Fibroblast of gingiva (primary cell): ENCODE data around the gene ZNF14.
"Not testable (repeated sequence)": the region's sequence is repeated elsewhere in the genome, so short reads cannot be mapped to it uniquely, and the experiment has no call there.

Experiments used
- DNase-seq: peaks from one replicate; pipeline ENCODE4 v3.0.0-alpha.2; 2011; ENCODE audit warnings: low read depth

ZNF14 gene

DNA sequence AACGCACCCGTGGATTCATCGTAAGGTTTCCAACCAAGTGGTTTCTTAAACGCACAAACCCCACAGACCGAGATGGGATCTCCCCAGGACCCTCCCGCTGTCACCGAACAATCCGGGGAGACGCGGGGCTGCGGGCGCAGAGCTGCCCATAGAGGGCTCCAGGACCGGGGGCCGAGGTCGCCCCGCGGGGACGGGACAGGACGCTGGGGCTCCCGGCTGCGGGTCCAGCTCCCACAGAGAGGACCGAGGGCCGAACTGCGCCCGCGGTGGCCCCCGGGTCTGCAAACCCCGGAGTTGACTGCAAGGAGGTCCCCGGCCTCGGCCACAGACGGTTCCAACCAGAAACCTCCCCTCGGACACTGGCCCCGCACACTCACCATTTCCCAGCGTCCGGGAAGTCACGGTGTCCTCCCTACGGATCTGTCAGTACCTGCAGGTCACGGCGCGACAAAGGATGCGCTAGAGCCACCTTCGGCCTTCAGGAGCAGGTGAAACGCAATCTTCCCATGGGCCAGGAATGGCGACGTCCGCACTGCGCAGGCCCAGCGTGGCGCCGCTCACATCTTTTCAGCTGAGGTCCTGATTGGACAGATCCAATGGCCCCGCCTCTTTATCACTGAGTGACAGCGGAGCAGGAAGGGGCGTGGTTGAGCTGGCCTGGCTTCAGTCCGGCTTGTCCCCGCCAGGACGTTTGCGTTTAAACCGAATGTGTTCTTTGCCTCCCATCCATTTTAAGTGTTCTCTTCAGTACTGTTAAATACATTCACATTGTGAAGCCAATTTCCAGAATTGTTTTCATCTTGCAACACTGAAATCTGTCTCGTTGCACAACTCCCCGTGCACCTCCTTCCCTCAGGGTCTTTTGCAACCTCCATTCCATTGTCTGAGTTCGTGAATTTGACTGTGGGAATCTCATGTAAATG, at the start of gene ZNF14:
Gene ZNF14 (minus strand): TSS at position 534 of the 923 bp plus-strand sequence. CDS start 154 bp downstream, at position 380.
- peak; percentile 89 for DNase-seq

DNA sequence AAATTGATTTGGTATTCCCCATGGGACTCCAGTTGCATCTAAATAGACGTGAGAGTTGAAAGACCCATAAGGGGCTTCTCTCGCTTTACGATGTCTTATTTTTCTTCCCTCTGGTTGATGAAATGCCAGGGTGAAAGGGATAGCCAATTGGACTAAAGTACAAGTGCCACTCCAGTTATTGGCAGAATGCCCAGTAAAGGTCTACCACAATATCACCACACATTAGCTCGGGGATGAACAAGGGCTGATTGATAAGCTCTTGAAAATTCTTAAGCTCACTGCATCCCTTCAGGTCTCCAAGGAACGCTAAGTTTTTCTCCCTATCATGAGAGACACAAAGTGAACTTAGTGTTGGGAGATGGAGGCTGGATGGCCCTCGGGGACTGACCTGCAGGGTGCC, 48.9 kb upstream of the ZNF14 start:
- DNase-seq = not testable (repeated sequence)

DNA sequence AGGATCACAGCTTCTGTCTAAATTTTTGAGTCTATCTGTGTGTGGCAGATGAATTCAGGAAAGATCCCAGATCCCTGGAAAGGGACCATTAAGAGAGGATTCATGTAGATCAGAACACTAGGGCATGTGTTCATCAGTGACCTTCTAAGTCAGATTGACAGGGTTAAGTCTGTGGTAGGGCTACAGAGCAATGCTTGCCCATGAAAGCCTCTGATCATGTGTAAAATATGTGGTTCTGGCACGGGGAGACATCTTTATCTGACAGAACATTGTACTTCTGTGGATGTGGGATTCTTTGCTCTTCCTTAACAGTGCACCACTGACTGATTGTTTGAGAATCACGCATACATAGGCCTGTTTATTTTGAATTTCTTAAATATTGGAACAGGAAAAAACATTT, 45.8 kb upstream of the ZNF14 start:
- no peak for DNase-seq

DNA sequence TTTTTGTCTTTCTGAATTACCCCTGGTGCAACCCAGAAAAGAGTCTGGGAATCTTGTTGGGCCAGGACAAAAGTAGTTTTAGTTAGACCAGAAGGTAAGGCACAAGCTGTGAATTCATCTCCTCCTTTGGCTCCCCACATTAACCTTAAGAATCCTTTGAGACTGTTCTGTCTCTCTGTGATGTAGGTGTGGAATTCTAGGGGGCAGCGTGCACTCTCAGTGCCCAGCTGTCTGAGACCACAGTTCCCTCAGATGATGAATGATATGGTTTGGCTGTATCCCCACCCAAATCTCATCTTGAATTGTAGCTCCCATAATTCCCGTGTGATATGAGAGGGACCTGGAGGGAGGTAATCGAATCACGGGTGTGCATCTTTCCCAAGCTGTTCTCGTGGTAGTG, 44.8 kb upstream of the ZNF14 start:
- DNase-seq = no peak

DNA sequence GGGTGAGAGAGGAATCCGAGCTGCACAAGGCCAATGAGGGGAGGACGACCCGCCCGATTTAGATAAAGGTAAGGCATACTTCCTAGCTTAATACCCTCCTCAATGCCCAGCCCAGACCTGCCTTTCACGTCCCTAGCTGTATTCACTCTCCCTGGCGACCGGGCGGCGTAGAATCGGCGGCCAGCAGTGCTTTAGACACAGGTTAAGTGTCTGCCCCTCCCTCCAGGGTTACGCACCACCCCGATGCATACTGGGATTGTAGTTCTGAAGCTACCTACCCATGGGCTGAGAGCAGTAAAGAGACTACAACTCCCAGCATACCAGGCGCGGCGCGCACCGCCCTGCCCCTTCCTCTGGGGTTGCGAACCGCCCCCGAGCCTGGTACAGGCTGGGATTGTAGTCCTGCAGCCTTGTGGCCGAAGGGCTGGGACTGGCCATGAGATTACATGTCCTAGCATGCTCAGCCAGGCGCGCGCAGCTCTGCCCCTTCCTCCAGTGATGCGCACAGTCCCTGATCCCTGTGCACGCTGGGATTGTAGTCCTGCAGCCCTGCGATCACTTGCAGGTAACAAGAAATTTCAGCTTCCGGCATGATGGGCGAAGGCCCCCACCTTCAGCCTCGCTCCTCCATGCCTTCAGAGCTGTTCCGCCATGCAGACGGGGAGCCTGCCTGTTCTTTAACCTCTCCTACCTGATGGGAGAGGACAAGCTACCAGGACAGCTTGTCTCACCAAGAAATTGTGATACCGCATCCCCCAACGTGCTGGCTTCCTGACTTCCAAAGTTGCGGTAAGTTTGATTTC, 43.5 kb upstream of the ZNF14 start:
- peak; percentile 99 for DNase-seq

DNA sequence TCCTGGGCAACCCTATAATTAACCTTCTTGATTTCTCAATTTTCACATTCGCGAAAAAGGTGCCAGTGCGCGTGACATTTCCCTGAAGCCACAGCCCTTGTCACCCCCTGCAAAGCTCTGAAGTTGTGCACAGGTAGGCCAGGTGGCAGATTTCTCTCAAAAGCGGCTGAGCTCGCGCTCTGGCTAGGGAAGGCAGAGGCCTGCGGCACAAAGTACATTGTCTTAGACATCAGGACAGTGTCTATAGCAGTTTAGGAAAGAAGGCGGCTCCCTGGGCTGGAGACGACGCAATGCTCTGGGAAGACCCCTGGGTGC, 42.9 kb upstream of the ZNF14 start:
- no peak for DNase-seq

DNA sequence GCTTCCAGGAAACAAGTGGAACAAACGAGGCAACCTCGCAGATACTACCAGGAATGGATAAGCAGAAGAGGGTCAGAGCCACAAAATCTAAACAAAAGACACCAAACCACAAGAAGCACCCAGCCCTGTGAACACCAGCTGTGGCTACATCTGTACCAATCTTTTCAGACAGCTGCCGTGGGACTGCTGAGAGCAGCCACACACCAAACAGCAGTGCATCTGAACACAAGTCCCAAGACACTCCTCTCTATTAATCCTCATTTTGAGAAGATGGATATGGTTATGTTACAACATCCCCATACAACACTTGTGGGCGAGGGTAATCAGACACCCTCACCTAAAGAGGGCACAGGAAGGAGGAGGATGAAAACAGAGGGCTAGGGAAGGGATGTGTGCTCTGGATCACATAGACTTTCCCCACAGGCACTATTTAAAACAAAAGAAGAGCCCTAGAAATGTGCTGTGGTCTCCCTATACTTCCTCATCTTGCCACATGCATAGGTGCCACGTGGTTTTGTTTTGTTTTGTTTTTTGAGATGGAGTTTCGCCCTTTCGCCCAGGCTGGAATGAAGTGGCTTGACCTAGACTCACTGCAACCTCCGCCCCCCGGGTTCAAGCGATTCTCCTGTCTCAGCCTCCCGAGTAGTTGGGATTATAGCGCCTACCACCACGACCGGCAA, 41.6 kb upstream of the ZNF14 start:
- DNase-seq = no peak

DNA sequence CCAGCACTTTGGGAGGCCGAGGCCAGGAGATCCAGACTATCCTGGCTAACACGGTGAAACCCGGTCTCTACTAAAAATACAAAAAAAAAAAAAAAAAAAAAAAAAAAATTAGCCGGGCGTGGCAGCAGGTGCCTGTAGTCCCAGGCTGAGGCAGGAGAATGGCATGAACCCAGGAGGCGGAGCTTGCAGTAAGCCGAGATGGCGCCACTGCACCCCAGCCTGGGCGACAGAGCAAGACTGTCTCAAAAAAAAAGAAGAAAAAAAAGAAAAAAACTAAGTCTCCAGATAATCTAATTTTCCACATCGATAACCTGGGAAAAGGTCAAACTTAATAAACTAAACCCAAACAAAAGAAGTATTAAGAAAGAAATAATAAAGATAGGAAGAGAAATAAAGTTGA, 39.1 kb upstream of the ZNF14 start:
- DNase-seq = not testable (repeated sequence)

DNA sequence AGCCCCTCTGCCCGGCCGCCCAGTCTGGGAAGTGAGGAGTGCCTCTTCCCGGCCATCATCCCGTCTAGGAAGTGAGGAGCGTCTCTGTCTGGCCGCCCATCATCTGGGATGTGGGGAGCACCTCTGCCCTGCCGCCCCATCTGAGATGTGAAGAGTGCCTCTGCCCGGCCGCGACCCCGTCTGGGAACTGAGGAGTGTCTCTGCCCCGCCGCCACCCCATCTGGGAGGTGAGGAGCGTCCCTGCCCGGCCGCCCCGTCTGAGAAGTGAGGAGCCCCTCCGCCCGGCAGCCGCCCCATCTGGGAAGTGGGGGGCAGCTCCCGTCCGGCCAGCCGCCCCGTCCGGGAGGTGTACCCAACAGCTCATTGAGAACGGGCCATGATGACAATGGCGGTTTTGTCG, 37.1 kb upstream of the ZNF14 start:
- not testable (repeated sequence) for DNase-seq

DNA sequence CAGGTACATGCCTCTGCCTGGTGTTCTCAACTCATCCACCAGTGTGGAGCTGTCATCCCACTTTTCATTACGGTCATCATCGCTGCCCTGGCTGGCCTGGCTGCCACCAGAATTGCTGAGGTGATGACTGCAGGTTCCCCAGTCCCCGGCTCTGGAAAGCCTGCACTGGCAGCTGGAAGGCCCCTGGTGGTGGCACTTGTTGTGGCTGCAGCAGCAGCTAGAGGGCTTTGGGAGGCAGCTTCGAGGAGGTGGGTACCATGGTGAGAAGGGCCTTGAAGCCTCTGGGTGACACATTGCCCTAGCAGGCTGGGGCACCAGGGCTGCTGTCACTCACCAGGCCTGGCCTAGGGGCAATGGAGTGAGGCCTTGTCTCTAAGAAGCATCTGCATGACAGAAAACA, 25.3 kb upstream of the ZNF14 start:
- no peak for DNase-seq

DNA sequence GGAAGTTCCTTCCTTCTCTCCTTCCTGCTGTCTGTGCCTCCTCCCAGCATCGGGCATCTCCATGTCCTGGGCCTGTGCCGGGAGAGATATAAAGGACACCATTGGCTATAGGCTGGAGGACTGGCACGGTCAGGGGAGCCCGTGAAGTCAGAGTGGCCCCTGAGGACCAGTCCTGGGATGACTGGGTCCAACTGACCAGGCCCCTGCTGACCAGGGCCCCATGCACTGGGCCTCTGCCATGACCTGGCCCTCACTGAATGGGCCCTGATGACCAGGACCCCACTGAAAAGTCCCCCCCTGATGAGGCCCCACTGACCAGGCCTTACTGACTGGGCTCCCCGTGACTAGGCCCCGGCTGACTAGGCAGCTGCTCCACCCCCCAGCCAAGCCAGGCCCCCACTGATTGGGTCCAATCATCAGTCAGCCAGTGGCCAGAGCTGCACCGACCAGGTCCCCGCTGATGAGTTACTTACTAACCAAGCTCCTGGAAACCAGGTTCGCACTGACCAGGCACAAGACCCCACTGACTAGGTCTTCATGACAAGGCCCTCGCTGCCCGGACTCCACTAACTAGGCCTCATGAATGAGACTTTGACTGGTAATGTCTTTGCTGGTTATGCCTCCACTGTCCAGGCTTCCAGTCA, 20.0 kb upstream of the ZNF14 start:
- DNase-seq = no peak

DNA sequence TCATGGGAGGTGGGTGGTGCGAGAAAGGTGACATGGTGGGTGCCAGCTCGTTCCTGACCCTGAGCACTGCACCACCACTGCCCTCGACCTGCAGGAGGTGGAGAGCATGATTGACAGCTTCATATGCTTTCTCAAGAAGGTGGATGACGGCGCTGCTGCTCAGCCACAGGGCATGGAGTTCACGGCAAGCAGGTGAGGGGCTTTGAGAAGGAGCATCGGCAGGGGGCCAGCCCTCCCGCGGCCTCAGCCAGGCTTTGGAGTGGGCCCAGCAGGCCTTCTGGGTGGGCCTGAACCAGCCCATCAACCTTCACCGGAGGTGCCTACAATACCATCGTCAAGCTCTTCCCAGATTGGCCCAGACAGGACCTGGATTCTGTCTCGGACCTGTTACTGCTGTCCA, 18.9 kb upstream of the ZNF14 start:
- no peak for DNase-seq

DNA sequence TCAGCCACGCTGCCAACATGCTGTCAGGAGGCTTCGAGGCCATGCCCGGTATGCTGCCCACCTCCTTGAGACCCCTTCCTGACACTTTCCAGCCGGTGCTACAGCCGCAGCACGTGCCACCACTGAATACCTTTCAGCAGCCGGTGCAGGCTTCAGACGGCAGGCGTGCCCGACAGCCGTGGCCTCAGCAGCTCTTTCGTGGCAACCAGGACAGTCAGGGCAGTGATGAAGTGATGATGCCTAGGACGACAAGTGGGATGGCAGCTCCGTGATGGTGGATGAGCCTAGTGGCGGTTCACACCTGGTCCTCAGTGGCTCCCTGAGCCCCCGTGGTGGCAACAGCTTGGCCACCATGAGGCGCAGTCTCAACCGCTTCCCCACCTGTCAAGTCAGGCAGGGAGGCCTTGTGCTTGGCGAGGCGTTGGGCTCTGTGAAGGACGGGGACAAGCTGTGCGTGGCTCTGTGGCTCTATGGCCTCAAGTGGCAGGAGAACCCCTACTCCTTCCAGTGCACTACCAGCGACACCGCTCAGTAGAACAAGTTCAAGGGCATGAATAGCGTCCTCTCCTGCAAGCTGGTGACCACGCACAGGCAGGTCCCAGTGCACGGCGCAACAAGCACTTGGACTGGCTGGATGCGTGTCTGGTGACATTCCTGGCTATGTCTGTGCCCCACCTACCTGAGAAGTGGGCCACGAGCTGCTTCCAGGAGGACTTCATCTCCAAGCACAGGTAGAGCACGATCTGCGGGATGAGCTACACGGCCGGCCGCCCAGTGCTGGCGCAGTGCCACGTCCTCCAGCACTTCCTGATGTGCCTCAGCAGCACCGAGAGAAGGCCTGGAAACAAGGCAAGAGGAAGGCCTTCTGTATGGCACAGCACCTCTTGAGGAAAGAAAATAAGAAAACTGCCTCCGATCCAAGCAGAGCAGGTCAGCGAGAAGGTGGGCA, 18.2 kb upstream of the ZNF14 start:
- DNase-seq = no peak

DNA sequence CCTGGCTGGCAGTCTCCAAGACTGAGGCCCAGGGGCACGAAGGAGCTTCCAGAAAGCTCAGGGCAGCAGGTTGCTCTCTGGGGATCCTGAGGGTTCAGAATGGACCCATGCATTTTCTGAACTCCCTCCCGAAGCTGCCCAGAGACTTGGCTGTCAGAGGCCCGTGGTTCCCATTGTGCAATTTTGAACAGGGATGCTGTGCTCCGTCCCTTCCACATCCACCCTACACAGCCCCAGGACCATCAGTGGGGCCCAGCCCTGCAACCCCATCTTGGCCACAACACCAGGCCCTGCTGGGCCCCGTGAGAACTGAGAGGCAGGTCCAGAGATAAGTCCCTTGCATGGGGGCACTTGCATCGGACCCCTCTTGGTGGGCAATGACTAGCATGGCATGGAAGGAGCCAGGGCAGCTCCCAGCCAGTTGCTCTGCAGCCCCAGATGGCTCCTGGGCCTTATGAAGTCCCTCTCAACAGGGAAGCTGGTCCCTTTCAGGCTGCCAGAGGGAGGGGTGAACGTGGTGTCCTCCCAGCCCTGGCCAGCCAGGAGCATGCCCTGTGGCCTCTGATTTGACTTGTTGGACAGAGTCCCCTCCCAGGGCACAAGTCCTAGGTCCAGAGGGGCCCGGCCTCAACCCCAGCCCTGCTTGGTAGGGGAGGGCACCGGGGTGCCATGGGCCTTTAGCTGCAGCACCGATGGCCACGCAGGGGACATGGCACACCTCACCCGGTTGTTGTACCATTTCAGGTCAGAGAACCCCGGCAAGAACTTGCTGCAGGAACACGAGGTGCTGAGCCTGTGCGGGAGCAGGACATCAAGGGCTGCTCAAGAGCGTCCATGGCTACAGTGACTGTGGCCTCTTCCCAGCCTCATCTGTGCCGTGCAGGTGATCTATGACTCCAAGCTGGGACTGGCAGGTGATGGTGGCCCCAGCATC, 17.3 kb upstream of the ZNF14 start:
- no peak for DNase-seq

DNA sequence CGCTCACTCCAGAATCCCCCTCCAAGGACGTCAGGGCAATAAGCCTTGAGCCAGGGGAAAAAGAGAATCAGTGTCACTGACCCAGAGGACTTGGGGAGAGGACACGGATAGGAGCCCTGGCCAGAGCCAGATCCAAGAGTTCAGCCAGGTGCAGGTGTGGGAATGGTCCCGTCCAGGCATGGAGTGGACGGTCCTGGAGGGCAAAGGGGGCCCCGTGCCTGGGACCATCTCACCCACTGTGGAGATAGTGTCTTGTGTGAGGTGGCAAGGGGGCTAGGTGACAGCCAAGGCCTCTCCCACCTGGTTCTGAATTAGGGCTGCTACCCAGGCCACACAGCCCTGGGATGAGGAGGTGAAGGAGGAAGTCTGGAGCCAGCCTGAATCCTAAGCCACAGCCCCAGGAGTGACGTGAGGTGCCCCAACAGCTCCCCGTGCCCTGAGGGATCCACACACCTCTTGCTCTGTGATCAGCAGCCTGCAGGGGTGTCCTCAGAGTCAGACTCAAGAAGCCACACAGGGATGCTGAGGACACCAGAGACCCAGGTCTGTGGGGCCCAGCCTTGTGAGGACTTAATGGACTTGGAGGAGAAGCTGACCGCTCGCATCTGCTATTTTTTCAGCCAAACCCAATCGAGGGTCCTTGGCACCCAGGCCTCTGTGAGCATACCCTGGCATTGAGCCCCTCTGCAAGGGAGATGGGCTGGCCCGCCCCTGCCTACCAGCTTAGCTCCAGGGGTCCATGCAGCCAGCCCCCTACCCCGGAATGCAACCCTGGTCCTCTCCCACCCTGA, 16.4 kb upstream of the ZNF14 start:
- no peak for DNase-seq

DNA sequence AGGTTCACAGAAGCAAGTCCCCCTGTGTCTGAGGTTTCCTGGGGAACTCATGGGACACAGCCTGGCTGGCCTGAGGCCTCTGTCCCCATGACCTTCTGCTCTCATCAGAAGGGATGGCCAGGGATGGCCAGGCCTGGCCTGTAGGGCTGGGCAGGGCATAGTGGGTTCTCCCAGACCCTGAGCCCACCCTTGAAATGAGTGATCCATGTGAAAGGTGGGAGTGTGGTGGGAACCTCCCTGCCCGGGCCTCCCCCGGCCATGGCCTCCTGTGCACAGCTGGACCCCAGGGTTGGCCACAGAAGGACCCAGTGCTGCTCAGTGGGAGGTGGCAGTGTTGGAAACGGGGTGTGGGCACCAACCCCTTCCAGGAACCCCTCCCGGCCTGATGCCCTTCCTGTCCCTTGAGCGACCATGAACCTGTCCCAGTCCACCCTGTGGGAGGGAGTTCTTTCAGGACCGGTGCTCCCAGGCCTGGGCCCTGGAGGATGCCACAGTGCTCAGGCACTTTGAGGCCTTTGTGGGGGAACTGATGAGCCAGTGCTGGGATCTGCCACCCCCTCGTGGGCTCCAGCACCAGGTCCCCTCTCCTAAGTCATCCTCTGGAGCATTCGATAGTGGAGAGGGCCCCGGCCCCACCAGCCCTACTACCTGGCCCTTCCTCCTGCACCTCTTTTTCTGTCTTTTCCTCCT, 15.5 kb upstream of the ZNF14 start:
- DNase-seq = no peak

DNA sequence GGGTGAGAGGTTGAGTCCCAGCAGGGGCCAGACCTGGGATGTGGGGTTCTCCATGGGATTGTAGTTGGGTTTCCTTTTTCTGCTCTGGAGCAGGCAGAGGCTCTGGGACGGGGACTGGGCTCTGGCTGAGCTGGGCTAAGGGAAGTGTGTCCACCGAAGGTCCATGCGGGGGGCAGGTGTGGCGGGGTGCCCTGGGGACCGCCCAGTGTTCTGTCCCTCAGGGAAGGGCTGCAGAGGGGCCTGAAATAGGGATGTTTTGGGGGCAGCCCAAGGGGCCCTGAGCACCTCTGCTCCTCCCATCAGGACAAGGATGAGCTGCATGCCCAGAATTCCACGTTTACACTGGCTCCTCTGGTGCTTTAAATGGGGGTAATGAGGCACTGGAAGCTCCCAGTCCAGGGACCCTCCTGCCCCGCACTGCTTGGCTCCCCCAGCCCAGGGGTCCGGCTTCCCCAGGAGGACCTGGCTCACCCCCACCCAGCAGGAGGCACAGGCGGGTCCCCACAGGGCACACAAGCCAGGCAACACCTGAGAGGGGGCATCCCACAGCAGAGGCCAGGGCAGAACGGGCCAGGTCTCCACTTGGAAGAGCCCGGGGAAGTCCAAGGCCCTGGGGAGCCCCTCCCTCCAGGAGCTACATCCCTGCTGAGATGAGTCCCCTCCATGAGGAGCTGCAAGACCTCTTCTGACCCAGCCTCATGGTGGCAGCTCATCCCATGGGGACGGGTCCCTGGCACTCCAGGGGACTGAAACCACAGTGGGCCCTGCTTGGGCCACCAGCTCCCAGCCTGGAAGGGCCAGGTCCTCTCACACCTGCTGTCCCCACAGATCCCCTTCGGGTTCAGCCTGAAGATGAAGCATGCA, 14.7 kb upstream of the ZNF14 start:
- no peak for DNase-seq
